B cell (primary cell): ENCODE results near the gene PTPRG. TPM values are rescaled to one million over a fixed set of nuclear protein-coding genes. Genes with fewer than 3 reads are reported as not detected.

Source experiments
- ATAC-seq: fragments of 200-7000 bp; cut with Tn5 transposase; one replicate; pipeline ENCODE4 v1.10.0; 2021; ENCODE audit warnings: low read depth, mild to moderate bottlenecking, moderate number of reproducible peaks, moderate library complexity
- CTCF ChIA-PET: fragments of 350-600 bp; sonication (Branson Sonifier 250); formaldehyde crosslinking; loops from one replicate; lab custom pipeline; 2021; ENCODE audit warnings: antibody characterized with exemption, inconsistent platforms; lab: Charles Lee
- POLR2A ChIA-PET: fragments of 350-600 bp; sonication (Branson Sonifier 250); formaldehyde crosslinking; loops from one replicate; lab custom pipeline; 2021; ENCODE audit warnings: antibody characterized with exemption; lab: Charles Lee
- DNase-seq: peaks from one replicate; pipeline ENCODE4 v3.0.0; 2013
- H2AFZ ChIP-seq: 2 replicates; pipeline ENCODE4 v1.6.1; 2012; ENCODE audit warnings: mild to moderate bottlenecking, low read depth, low read length; ENCODE audit not compliant: insufficient read depth, poor library complexity, severe bottlenecking
- H3K27ac ChIP-seq, 2 donors: 1 replicate in 1 of 2; 2 replicates in 1 of 2; pipeline ENCODE4 v1.5.1; 2012 to 2013; ENCODE audit warnings: low read length in 2 of 2, mild to moderate bottlenecking in 2 of 2, moderate library complexity in 1 of 2
- H3K27me3 ChIP-seq, 4 experiments: fragments of 200-600 bp in 1 of 4; sonication (generic) in 1 of 4; replicated peaks in 1 of 4; 1 replicate in 2 of 4; 2 replicates in 2 of 4; pipeline versions ENCODE4 v1.6.1 to v1.7.0; 2013 to 2016; ENCODE audit warnings: low read length in 3 of 4, mild to moderate bottlenecking in 2 of 4, mixed read lengths in 1 of 4, moderate library complexity in 1 of 4; ENCODE audit not compliant: insufficient read depth in 4 of 4, control insufficient read depth in 3 of 4; ENCODE audit errors: control extremely low read depth in 1 of 4
- H3K36me3 ChIP-seq, 2 experiments: replicated peaks in 1 of 2; 1 replicate in 1 of 2; 2 replicates in 1 of 2; pipeline versions ENCODE4 v1.6.1 to v1.7.1; 2013; ENCODE audit warnings: low read length in 1 of 2; ENCODE audit not compliant: insufficient read depth in 2 of 2, control insufficient read depth in 1 of 2; ENCODE audit errors: control extremely low read depth in 1 of 2, extremely low read depth in 1 of 2
- H3K4me1 ChIP-seq, 2 donors: fragments of 200-600 bp in 1 of 2; sonication (generic) in 1 of 2; 1 replicate in 1 of 2; 2 replicates in 1 of 2; pipeline versions ENCODE4 v1.5.1 to v1.6.1; 2013 to 2017; ENCODE audit warnings: low read length in 2 of 2; ENCODE audit not compliant: control insufficient read depth in 2 of 2, insufficient read depth in 2 of 2
- H3K4me2 ChIP-seq: replicated peaks from 2 replicates; pipeline ENCODE3; 2012; ENCODE audit warnings: mild to moderate bottlenecking, low read depth, low read length; ENCODE audit not compliant: poor library complexity, severe bottlenecking
- H3K4me3 ChIP-seq, 5 experiments: fragments of 200-600 bp in 1 of 5; sonication (generic) in 1 of 5; 1 replicate in 3 of 5; 2 replicates in 2 of 5; pipeline versions ENCODE4 v1.5.1 to v1.7.0; 2011 to 2016; ENCODE audit warnings: low read length in 4 of 5, mild to moderate bottlenecking in 4 of 5, low read depth in 2 of 5, control low read depth in 1 of 5, moderate library complexity in 1 of 5; ENCODE audit not compliant: insufficient read depth in 1 of 5; ENCODE audit errors: control extremely low read depth in 1 of 5, extremely low read depth in 1 of 5
- H3K79me2 ChIP-seq: fragments of 200-600 bp; sonication (generic); one replicate; pipeline ENCODE4 v1.6.0; 2016; ENCODE audit warnings: low read length; ENCODE audit not compliant: control insufficient read depth, insufficient read depth
- H3K9ac ChIP-seq: fragments of 200-600 bp; sonication (generic); 2 replicates; pipeline ENCODE4 v1.6.1; 2017; ENCODE audit warnings: mild to moderate bottlenecking, low read length, moderate library complexity
- H3K9me3 ChIP-seq, 3 donors: one replicate each; pipeline versions ENCODE4 v1.6.1 to v1.7.1; 2013; ENCODE audit warnings: low read length in 2 of 3; ENCODE audit not compliant: control insufficient read depth in 2 of 3, insufficient read depth in 1 of 3; ENCODE audit errors: control extremely low read depth in 1 of 3
- H4K20me1 ChIP-seq: 2 replicates; pipeline ENCODE4 v1.6.0; 2012; ENCODE audit warnings: mild to moderate bottlenecking, low read length; ENCODE audit not compliant: insufficient read depth, control insufficient read depth, poor library complexity, severe bottlenecking
- H3K27ac Mint-ChIP-seq: one replicate; pipeline ENCODE4 v1.8.0; 2021; ENCODE audit warnings: mixed read lengths
- H3K27me3 Mint-ChIP-seq: one replicate; pipeline ENCODE4 v1.8.0; 2021; ENCODE audit warnings: mixed read lengths
- H3K4me1 Mint-ChIP-seq: one replicate; pipeline ENCODE4 v1.8.0; 2021; ENCODE audit warnings: mixed read lengths
- H3K4me3 Mint-ChIP-seq: one replicate; pipeline ENCODE4 v1.8.0; 2021; ENCODE audit warnings: mixed read lengths
- H3K9me3 Mint-ChIP-seq: one replicate; pipeline ENCODE4 v1.8.0; 2022; ENCODE audit warnings: mixed read lengths; ENCODE audit not compliant: insufficient read depth
- EZH2 ChIP-seq: IDR thresholded peaks from 2 replicates; pipeline ENCODE4 v1.6.1; 2012; ENCODE audit warnings: borderline replicate concordance, low read depth, mild to moderate bottlenecking, moderate library complexity, low read length; ENCODE audit not compliant: insufficient read depth, poor library complexity, severe bottlenecking
- WGBS: methylation state at CpG from one replicate; pipeline ENCODE4 v1.1.5; 2013; ENCODE audit warnings: missing lambda C conversion rate; ENCODE audit not compliant: insufficient coverage; 5-methylcytosine and 5-hydroxymethylcytosine counted together
- intact Hi-C: fragments of 100-400 bp; cut with micrococcal nuclease; formaldehyde crosslinking; loops from one replicate; pipeline ENCODE4 v1.10.0; 2022
- polyA plus RNA-seq: library from polyadenylated mRNA; depleted of rRNA; stranded (reverse); fragments of >200 nt; gene quantifications from 2 replicates; pipeline ENCODE4 v1.2.3, GENCODE V29; 2012
- total RNA-seq, 2 donors: library from RNA; stranded (reverse); fragments of 120-200 nt in 1 of 2; gene quantifications; 1 replicate in 1 of 2; 2 replicates in 1 of 2; pipeline versions ENCODE4 v1.2.3 to v1.2.4, GENCODE V29; 2013 to 2022
- TF ChIP-seq, protein P1 (sequence below): fragments of 200-600 bp; IDR thresholded peaks from one replicate; pipeline ENCODE4 v1.8.0; 2022; ENCODE audit warnings: antibody characterized with exemption, mild to moderate bottlenecking

PTPRG gene
- total and polyA plus RNA-seq, 2 donors (not counting 1 experiment from before 2014, with no cell fraction given) = 0.12 to 1.3 TPM

DNA sequence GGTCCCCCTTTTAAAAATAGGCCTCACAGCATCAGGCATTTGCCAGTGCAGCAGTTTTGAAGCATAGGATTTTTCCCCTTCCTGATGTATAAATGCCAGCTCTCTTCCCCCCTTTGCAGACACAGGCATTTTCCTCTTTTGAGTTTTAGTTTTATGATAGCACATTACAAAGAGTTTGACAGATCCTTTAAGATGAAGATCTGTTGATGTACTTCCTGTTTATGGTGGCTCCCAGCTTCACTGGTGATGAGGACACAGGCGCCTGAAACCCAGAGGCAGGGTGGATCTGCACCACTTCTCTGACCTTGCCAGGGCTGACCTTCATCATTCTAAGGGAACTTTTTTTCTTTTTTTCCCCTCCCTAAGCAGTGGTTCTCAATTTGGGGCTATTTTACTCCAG, 243.4 kb downstream of the PTPRG start:
- TF ChIP-seq EZH2 = no peak
- TF ChIP-seq, protein P1, sequence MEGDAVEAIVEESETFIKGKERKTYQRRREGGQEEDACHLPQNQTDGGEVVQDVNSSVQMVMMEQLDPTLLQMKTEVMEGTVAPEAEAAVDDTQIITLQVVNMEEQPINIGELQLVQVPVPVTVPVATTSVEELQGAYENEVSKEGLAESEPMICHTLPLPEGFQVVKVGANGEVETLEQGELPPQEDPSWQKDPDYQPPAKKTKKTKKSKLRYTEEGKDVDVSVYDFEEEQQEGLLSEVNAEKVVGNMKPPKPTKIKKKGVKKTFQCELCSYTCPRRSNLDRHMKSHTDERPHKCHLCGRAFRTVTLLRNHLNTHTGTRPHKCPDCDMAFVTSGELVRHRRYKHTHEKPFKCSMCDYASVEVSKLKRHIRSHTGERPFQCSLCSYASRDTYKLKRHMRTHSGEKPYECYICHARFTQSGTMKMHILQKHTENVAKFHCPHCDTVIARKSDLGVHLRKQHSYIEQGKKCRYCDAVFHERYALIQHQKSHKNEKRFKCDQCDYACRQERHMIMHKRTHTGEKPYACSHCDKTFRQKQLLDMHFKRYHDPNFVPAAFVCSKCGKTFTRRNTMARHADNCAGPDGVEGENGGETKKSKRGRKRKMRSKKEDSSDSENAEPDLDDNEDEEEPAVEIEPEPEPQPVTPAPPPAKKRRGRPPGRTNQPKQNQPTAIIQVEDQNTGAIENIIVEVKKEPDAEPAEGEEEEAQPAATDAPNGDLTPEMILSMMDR = no peak
- DNase-seq (no peak), ATAC-seq (no peak)
- Histone ChIP-seq H3K9ac (no peak overlapping the region), H3K4me3 (no peak overlapping the region), H3K79me2 (no peaks in the 10 kb centered on the region), H3K4me2 (no peak overlapping the region), H3K9me3 (peaks cover 0 to 3% (median 0%) of the 10 kb centered on the region in 3 donors), H3K4me1 (no peaks in the 10 kb centered on the region), H3K36me3 (no peaks in the 10 kb centered on the region), H4K20me1 (no peaks in the 10 kb centered on the region), H3K27me3 (no peaks in the 10 kb centered on the region), H2AFZ (no peak overlapping the region), H3K27ac (no peak overlapping the region)
- POLR2A ChIA-PET = no interaction called here
- H3K4me3 Mint-ChIP-seq = no peak overlapping the region
- CTCF ChIA-PET = no interaction called here
- intact Hi-C loops = no loop called here
- WGBS = 100% methylated on average over 1 of the region's 1 CpG
- no peaks in the 10 kb centered on the region for H3K4me1 Mint-ChIP-seq
- H3K9me3 Mint-ChIP-seq = no peaks in the 10 kb centered on the region
- H3K27me3 Mint-ChIP-seq = no peaks in the 10 kb centered on the region
- no peak overlapping the region for H3K27ac Mint-ChIP-seq

DNA sequence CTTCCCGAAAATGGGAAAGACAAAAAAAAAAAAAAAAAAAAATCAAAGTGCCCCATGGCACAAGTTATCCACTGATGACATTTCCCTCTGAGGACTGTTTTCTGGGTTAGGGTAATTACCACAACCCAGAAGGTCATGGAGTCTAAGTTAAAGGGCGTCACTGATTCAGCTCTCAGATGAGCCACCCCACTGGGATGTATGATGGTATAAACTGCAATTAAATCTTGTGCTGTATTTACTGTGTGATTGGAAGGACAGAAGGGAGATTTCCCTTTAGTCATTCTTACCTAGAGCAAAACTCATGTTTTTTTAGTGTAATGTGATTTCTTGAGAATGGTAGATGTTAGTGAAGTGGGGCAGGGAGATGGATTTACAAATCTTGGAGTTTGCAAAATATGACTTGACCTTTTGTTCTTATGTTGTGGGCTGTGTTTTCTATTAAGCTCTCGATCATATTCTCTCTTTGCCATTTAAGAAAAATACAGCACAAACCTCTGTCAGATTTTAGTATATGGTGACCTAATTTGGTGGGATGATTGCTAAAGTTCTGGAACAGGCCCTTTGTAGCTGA, 244.2 kb downstream of the PTPRG start:
- Histone ChIP-seq H2AFZ (no peak overlapping the region), H4K20me1 (no peaks in the 10 kb centered on the region), H3K9me3 (peaks cover 0 to 3% (median 0%) of the 10 kb centered on the region in 3 donors), H3K27me3 (no peaks in the 10 kb centered on the region), H3K9ac (no peak overlapping the region), H3K27ac (no peak overlapping the region), H3K4me3 (no peak overlapping the region), H3K4me1 (no peaks in the 10 kb centered on the region), H3K79me2 (no peaks in the 10 kb centered on the region), H3K4me2 (no peak overlapping the region), H3K36me3 (no peaks in the 10 kb centered on the region)
- ChIA-PET CTCF (no interaction called here), POLR2A (no interaction called here)
- H3K27me3 Mint-ChIP-seq = no peaks in the 10 kb centered on the region
- DNase-seq = no peak
- no peak overlapping the region for H3K4me3 Mint-ChIP-seq
- intact Hi-C loops = no loop called here
- ATAC-seq = no peak
- no peaks in the 10 kb centered on the region for H3K9me3 Mint-ChIP-seq
- no peaks in the 10 kb centered on the region for H3K4me1 Mint-ChIP-seq
- 80% methylated on average over 1 of the region's 3 CpGs for WGBS
- no peak for TF ChIP-seq EZH2
- TF ChIP-seq, protein P1 = no peak
- no peak overlapping the region for H3K27ac Mint-ChIP-seq
